GM12875 (cell line): ENCODE data around the gene MYH6.

Source experiments
- H3K4me3 ChIP-seq: one replicate; pipeline ENCODE4 v1.5.1; 2011; ENCODE audit warnings: low read depth, low read length, control low read depth
- CTCF ChIP-seq: IDR thresholded peaks from 2 replicates; pipeline ENCODE4 v1.5.1; 2011; ENCODE audit warnings: low read depth, mild to moderate bottlenecking, control low read depth, inconsistent platforms, low read length, moderate library complexity, borderline replicate concordance; ENCODE audit not compliant: insufficient read depth

MYH6 gene

GRCh38 chr14:23377573-23378563, 30.2 kb downstream of the MYH6 start:
- no peak overlapping the region for H3K4me3 ChIP-seq
- no peak for TF ChIP-seq CTCF

- TF ChIP-seq CTCF = no peak
Observed at GRCh38 chr14:23377198-23377550, 30.9 kb downstream of the MYH6 start.

GRCh38 chr14:23376482-23377197, 31.4 kb downstream of the MYH6 start, which contains the start of gene CMTM5:
CMTM5 (plus strand) TSS chr14:23377046; CDS start chr14:23377252, 206 bp downstream.
- no peak for TF ChIP-seq CTCF
- no peak within 1 kb of the TSS for H3K4me3 ChIP-seq

More at GRCh38 chr14:23377198-23377550, 30.9 kb downstream of the MYH6 start:
- no peak overlapping the region for H3K4me3 ChIP-seq

GRCh38 chr14:23375527-23376251, 32.4 kb downstream of the MYH6 start:
- no peak overlapping the region for H3K4me3 ChIP-seq
- TF ChIP-seq CTCF = no peak

- no peak overlapping the region for H3K4me3 ChIP-seq
- no peak for TF ChIP-seq CTCF
Observed at GRCh38 chr14:23373041-23373440, 35.0 kb downstream of the MYH6 start.

- no peak within 1 kb of the TSS for H3K4me3 ChIP-seq
- no peak for TF ChIP-seq CTCF
Observed at GRCh38 chr14:23372509-23372908, 35.6 kb downstream of the MYH6 start, which contains the start of gene IL25. IL25 (plus strand) TSS chr14:23372809.
